Fibroblast of lung (primary cell): ENCODE measurements around the gene CREB3. TPM values are rescaled to one million over a fixed set of nuclear protein-coding genes. Genes with fewer than 3 reads are reported as not detected.

Experiments used
- DNase-seq, 2 donors: peaks; one replicate each; pipeline versions ENCODE4 v3.0.0 to v3.0.0-alpha.2; 2010; ENCODE audit warnings: low read depth in 2 of 2
- H2AFZ ChIP-seq: 2 replicates; pipeline ENCODE4 v1.5.1; 2012; ENCODE audit warnings: low read length, control low read depth, inconsistent platforms
- H3K27ac ChIP-seq: 2 replicates; pipeline ENCODE4 v1.5.1; 2011; ENCODE audit warnings: low read length, control low read depth; ENCODE audit not compliant: insufficient read depth
- H3K27me3 ChIP-seq: 2 replicates; pipeline ENCODE4 v1.5.1; 2011; ENCODE audit warnings: mild to moderate bottlenecking, low read length; ENCODE audit not compliant: control insufficient read depth, insufficient read depth
- H3K36me3 ChIP-seq: 2 replicates; pipeline ENCODE4 v1.5.1; 2011; ENCODE audit warnings: low read length; ENCODE audit not compliant: control insufficient read depth, insufficient read depth
- H3K4me1 ChIP-seq: 2 replicates; pipeline ENCODE4 v1.5.1; 2011; ENCODE audit warnings: low read length; ENCODE audit not compliant: control insufficient read depth, insufficient read depth; ENCODE audit errors: extremely low read depth
- H3K4me2 ChIP-seq: 2 replicates; pipeline ENCODE4 v1.5.1; 2011; ENCODE audit warnings: low read length, control low read depth; ENCODE audit not compliant: insufficient read depth; ENCODE audit errors: extremely low read depth
- H3K4me3 ChIP-seq, 4 experiments: fragments of 200-600 bp in 1 of 4; sonication (generic) in 1 of 4; replicated peaks in 1 of 4; 2 replicates each; pipeline ENCODE4 v1.5.1; 2011 to 2016; ENCODE audit warnings: low read length in 4 of 4, low read depth in 3 of 4, mild to moderate bottlenecking in 3 of 4, control low read depth in 2 of 4, inconsistent platforms in 1 of 4, mixed read lengths in 1 of 4; ENCODE audit not compliant: insufficient read depth in 1 of 4; ENCODE audit errors: control extremely low read depth in 1 of 4
- H3K79me2 ChIP-seq: 2 replicates; pipeline ENCODE4 v1.5.1; 2012; ENCODE audit warnings: mild to moderate bottlenecking, low read length, inconsistent platforms; ENCODE audit not compliant: control insufficient read depth, insufficient read depth
- H3K9ac ChIP-seq: 2 replicates; pipeline ENCODE4 v1.5.1; 2011; ENCODE audit warnings: mild to moderate bottlenecking, low read length, control low read depth; ENCODE audit not compliant: insufficient read depth
- H3K9me3 ChIP-seq: 2 replicates; pipeline ENCODE4 v1.5.1; 2012; ENCODE audit warnings: low read depth, low read length; ENCODE audit not compliant: control insufficient read depth, insufficient read depth
- H4K20me1 ChIP-seq: 2 replicates; pipeline ENCODE4 v1.5.1; 2011; ENCODE audit warnings: low read length; ENCODE audit not compliant: control insufficient read depth, insufficient read depth; ENCODE audit errors: extremely low read depth
- CTCF ChIP-seq, 2 donors: IDR thresholded peaks in 1 of 2; conservative IDR thresholded peaks in 1 of 2; 1 replicate in 1 of 2; 2 replicates in 1 of 2; pipeline ENCODE4 v1.5.1; 2011 to 2012; ENCODE audit warnings: low read length in 2 of 2, control low read depth in 1 of 2, inconsistent platforms in 1 of 2, low read depth in 1 of 2, mild to moderate bottlenecking in 1 of 2
- EZH2 ChIP-seq: IDR thresholded peaks from 2 replicates; pipeline ENCODE4 v1.5.1; 2012; ENCODE audit warnings: low read length, control low read depth, mild to moderate bottlenecking; ENCODE audit errors: missing control alignments
- polyA plus RNA-seq, 2 donors: library from polyadenylated mRNA; depleted of rRNA in 1 of 2; stranded (reverse) in 1 of 2; unstranded in 1 of 2; fragments of >200 nt; gene quantifications; 2 replicates each; pipeline ENCODE4 v1.2.1, GENCODE V29; 2011 to 2012; ENCODE audit warnings: missing spikeins in 1 of 2
- total RNA-seq: library from RNA; depleted of rRNA; stranded (reverse); fragments of >200 nt; gene quantifications from 2 replicates; pipeline ENCODE4 v1.2.1, GENCODE V29; 2014

The CREB3 gene
- total and polyA plus RNA-seq, 2 donors (not counting 1 experiment from before 2014, with no cell fraction given), result 50.2 to 70.2 TPM

DNA sequence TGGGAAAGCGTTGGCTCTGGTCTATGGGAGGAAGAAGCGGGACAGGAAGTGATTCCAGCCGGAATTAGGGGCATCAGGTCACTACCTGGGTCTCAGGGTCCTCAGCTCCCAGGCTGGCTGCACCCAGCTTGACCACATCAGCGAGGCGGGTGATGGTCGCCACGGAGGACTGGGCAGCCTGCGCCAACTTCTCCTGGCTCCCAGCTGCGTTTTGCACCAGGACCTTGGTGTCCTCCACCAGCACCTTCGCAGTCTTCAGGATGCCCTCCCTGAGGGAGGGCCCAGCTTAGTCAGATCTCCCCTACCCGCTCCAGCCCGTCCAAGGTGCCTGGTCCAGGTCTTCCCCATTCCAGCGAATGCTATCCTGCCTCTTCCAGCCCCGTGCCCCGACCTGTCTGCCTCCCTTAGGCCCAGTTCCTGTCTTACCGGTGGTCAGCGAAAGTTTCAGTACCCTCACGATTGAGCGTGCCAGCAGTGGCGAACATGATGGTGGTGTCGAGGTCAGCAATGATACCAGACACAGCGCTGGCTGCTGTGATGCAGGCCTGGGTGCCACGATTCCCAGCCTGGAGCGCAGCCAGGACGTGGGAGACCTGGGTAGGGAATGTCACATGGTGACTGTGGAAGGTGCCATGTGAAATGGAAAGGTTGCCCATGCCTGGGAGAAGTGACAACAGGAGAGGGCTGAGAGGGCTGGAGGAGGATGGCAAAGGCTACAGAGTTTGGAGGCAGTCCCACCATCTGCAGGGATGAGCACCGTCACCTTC is 28.4 kb upstream of the CREB3 start:
- no peaks in the 10 kb centered on the region for H3K27me3 ChIP-seq
- peaks cover 68% of the 10 kb centered on the region for H3K36me3 ChIP-seq
- no peaks in the 10 kb centered on the region for H3K4me1 ChIP-seq
- no peaks in the 10 kb centered on the region for H3K9me3 ChIP-seq
- H3K79me2 ChIP-seq, result no peaks in the 10 kb centered on the region
- H3K27ac ChIP-seq, result no peak overlapping the region
- no peak overlapping the region for H3K9ac ChIP-seq
- no peak overlapping the region for H3K4me3 ChIP-seq
- H4K20me1 ChIP-seq, result no peaks in the 10 kb centered on the region
- TF ChIP-seq EZH2 (no peak), CTCF (conservative IDR thresholded peaks at IDR 0.05 in 1 of 2, IDR thresholded peaks at IDR 0.05 in 1 of 2; ENCODE audit: low read depth in 1 of 2, low read length in 2 of 2) (no peak)
- no peak for DNase-seq
- no peak overlapping the region for H3K4me2 ChIP-seq
- H2AFZ ChIP-seq, result no peak overlapping the region

DNA sequence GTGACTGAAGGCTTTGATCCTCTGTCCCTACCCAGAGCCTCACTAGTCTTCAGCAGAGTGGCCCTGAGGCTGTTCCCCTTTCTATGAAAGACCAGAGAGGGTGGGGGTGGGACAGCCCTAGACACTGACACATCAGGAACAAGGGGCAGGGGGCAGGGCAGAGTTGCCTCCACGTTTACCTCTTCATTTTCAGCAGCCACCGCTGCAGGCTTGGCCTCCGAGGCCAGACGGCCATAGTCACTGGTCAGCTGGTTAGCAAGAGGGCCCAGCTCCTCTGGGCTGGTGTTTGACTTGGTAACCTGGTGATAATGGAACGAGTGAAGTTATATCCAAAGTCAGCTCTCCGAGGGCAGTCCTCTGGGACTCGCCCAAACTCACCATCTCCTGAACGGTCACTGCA is 27.1 kb upstream of the CREB3 start:
- Histone ChIP-seq H3K27ac (no peak overlapping the region), H3K9me3 (no peaks in the 10 kb centered on the region), H3K9ac (no peak overlapping the region), H3K79me2 (no peaks in the 10 kb centered on the region), H3K27me3 (no peaks in the 10 kb centered on the region), H3K4me3 (no peak overlapping the region), H4K20me1 (no peaks in the 10 kb centered on the region), H3K4me2 (no peak overlapping the region), H3K4me1 (no peaks in the 10 kb centered on the region), H3K36me3 (peaks cover 58% of the 10 kb centered on the region), H2AFZ (no peak overlapping the region)
- DNase-seq, result no peak
- TF ChIP-seq CTCF (conservative IDR thresholded peaks at IDR 0.05 in 1 of 2, IDR thresholded peaks at IDR 0.05 in 1 of 2; ENCODE audit: low read depth in 1 of 2, low read length in 2 of 2) (no peak), EZH2 (no peak)

- no peak overlapping the region for H3K27ac ChIP-seq
- H4K20me1 ChIP-seq, result no peaks in the 10 kb centered on the region
- H3K4me1 ChIP-seq, result no peaks in the 10 kb centered on the region
- no peaks in the 10 kb centered on the region for H3K27me3 ChIP-seq
- H3K4me2 ChIP-seq, result no peak overlapping the region
- no peak for DNase-seq
- no peak overlapping the region for H2AFZ ChIP-seq
- H3K9me3 ChIP-seq, result no peaks in the 10 kb centered on the region
- no peaks in the 10 kb centered on the region for H3K79me2 ChIP-seq
- H3K4me3 ChIP-seq, result no peak overlapping the region
- no peak overlapping the region for H3K9ac ChIP-seq
- TF ChIP-seq CTCF (conservative IDR thresholded peaks at IDR 0.05 in 1 of 2, IDR thresholded peaks at IDR 0.05 in 1 of 2; ENCODE audit: low read depth in 1 of 2, low read length in 2 of 2) (no peak), EZH2 (no peak)
- H3K36me3 ChIP-seq, result peaks cover 60% of the 10 kb centered on the region
These were observed 26.5 kb upstream of the CREB3 start for GRCh38 chr9:35705836-35706430.
